GM12878 (cell line): ENCODE results near the gene EVI5L. TPM values are rescaled to one million over a fixed set of nuclear protein-coding genes. Genes with fewer than 3 reads are reported as not detected.

Source experiments
- ATAC-seq: fragments of 200-7000 bp; cut with Tn5 transposase; 3 replicates; pipeline ENCODE4 v1.9.1; 2020; ENCODE audit warnings: mild to moderate bottlenecking, moderate library complexity
- BruUV-seq: library from RNA; stranded (reverse); fragments of 400-500 nt; replicated peaks from 2 replicates; lab custom pipeline; 2021; lab: Mats Ljungman, UMichigan
- CTCF ChIA-PET: fragments of 300-600 bp; sonication (Branson Sonifier 250); formaldehyde crosslinking; extraction: SDS; loops from one replicate; lab custom pipeline; 2021; ENCODE audit warnings: inconsistent platforms; lab: Yijun Ruan, JAX
- POLR2A ChIA-PET: fragments of 350-600 bp; formaldehyde crosslinking; extraction: SDS; loops from one replicate; lab custom pipeline; 2021; ENCODE audit warnings: inconsistent platforms; lab: Charles Lee
- RAD21 ChIA-PET: fragments of 300-600 bp; sonication (Branson Sonifier 250); formaldehyde crosslinking; loops from one replicate; lab custom pipeline; 2023; ENCODE audit warnings: antibody characterized with exemption; ENCODE audit not compliant: unreplicated experiment; lab: Charles Lee
- SMC1A ChIA-PET: fragments of 300-600 bp; sonication (Branson Sonifier 250); formaldehyde crosslinking; loops from one replicate; lab custom pipeline; 2023; ENCODE audit not compliant: unreplicated experiment, uncharacterized antibody; lab: Charles Lee
- DNase-seq: peaks from one replicate; pipeline ENCODE4 v3.0.0-alpha.2; 2011; ENCODE audit warnings: low read depth, low spot score
- FAIRE-seq: peaks from 3 replicates; lab custom pipeline; 2011; peaks lifted over from hg19 to GRCh38; lab: Jason Lieb, UNC
- H2AFZ ChIP-seq: 2 replicates; pipeline ENCODE4 v1.6.0; 2011; ENCODE audit warnings: low read depth, low read length, control low read depth; ENCODE audit not compliant: control insufficient read depth
- H3K27ac ChIP-seq: 2 replicates; pipeline ENCODE4 v1.5.1; 2011; ENCODE audit warnings: control low read depth; ENCODE audit not compliant: control insufficient read depth, insufficient read depth
- H3K27me3 ChIP-seq, 2 experiments: replicated peaks in 1 of 2; 2 replicates each; pipeline versions ENCODE4 v1.6.0 to v1.6.1; 2011; ENCODE audit warnings: low read length in 1 of 2; ENCODE audit not compliant: control insufficient read depth in 2 of 2, insufficient read depth in 2 of 2
- H3K36me3 ChIP-seq, 2 experiments: 2 replicates each; pipeline ENCODE4 v1.5.1; 2011; ENCODE audit warnings: low read length in 1 of 2; ENCODE audit not compliant: control insufficient read depth in 2 of 2, insufficient read depth in 2 of 2
- H3K4me1 ChIP-seq: 2 replicates; pipeline ENCODE4 v1.6.1; 2011; ENCODE audit warnings: mild to moderate bottlenecking, low read length, moderate library complexity, mixed read lengths; ENCODE audit not compliant: control insufficient read depth, insufficient read depth
- H3K4me2 ChIP-seq: 2 replicates; pipeline ENCODE4 v1.6.0; 2011; ENCODE audit warnings: control low read depth; ENCODE audit not compliant: control insufficient read depth, insufficient read depth
- H3K4me3 ChIP-seq: fragments of 200-600 bp; sonication (generic); 2 replicates; pipeline ENCODE4 v1.5.1; 2016
- H3K79me2 ChIP-seq: 2 replicates; pipeline ENCODE4 v1.6.0; 2011; ENCODE audit warnings: low read length; ENCODE audit not compliant: control insufficient read depth, insufficient read depth
- H3K9ac ChIP-seq: 2 replicates; pipeline ENCODE4 v1.8.0; 2011; ENCODE audit warnings: low read length, control low read depth, mixed read lengths; ENCODE audit not compliant: control insufficient read depth, insufficient read depth
- H3K9me3 ChIP-seq: replicated peaks from 3 replicates; pipeline ENCODE4 v1.5.1; 2011; ENCODE audit warnings: mild to moderate bottlenecking, low read length; ENCODE audit not compliant: control insufficient read depth, insufficient read depth
- H4K20me1 ChIP-seq: 2 replicates; pipeline ENCODE4 v1.6.0; 2011; ENCODE audit not compliant: control insufficient read depth, insufficient read depth
- CREB1 ChIP-seq: IDR thresholded peaks from 2 replicates; pipeline ENCODE4 v1.6.1; 2012; ENCODE audit warnings: low read depth, mild to moderate bottlenecking, inconsistent platforms
- FOXM1 ChIP-seq: IDR thresholded peaks from 2 replicates; pipeline ENCODE4 v1.6.1; 2012; ENCODE audit warnings: low read depth, mild to moderate bottlenecking, inconsistent platforms, low read length, moderate library complexity
- HCFC1 ChIP-seq: fragments of 150-350 bp; IDR thresholded peaks from 2 replicates; pipeline ENCODE4 v1.6.1; 2014; ENCODE audit warnings: low read length
- IRF4 ChIP-seq: IDR thresholded peaks from 2 replicates; pipeline ENCODE4 v1.6.1; 2011; ENCODE audit warnings: low read depth, low read length
- NR2C1 ChIP-seq: fragments of 450-650 bp; IDR thresholded peaks from 2 replicates; pipeline ENCODE4 v1.6.1; 2017; ENCODE audit warnings: antibody characterized with exemption, mild to moderate bottlenecking, moderate library complexity
- RAD21 ChIP-seq: IDR thresholded peaks from 2 replicates; pipeline ENCODE4 v1.6.1; 2011; ENCODE audit warnings: mild to moderate bottlenecking, low read depth, low read length, moderate library complexity; ENCODE audit not compliant: insufficient read depth
- ZNF687 ChIP-seq: fragments of 450-650 bp; IDR thresholded peaks from 2 replicates; pipeline ENCODE4 v1.6.1; 2017; ENCODE audit warnings: mild to moderate bottlenecking, moderate library complexity
- WGBS: methylation state at CpG from one replicate; pipeline ENCODE4 v1.1.6; 2016; ENCODE audit warnings: low lambda C conversion rate; ENCODE audit not compliant: insufficient replicate concordance, insufficient coverage; ENCODE audit errors: missing lambda C conversion rate; 5-methylcytosine and 5-hydroxymethylcytosine counted together
- in situ Hi-C: fragments of 300-500 bp; cut with MboI; formaldehyde crosslinking; loops from 9 replicates; pipeline ENCODE4 v1.14.3; 2018; ENCODE audit warnings: mixed read lengths
- intact Hi-C: fragments of 100-400 bp; cut with micrococcal nuclease; formaldehyde crosslinking; loops from one replicate; pipeline ENCODE4 v1.14.2; 2022; ENCODE audit not compliant: unreplicated experiment
- polyA plus RNA-seq, 11 experiments: library from polyadenylated mRNA; depleted of rRNA in 4 of 11; unstranded in 6 of 11; stranded (reverse) in 5 of 11; fragments of >200 nt; fragmentation: Nextera tagmentation in 4 of 11; fragmentation: Illumina TruSeq in 1 of 11; extraction: Ambion mirVana in 4 of 11; extraction: Trizol in 1 of 11; gene quantifications; 1 replicate in 1 of 11; 2 replicates in 10 of 11; pipeline versions ENCODE4 v1.2.1 to v1.2.3, GENCODE V29; 2011 to 2016; ENCODE audit warnings: inconsistent platforms in 2 of 11, missing spikeins in 2 of 11, low read depth in 1 of 11
- total RNA-seq, 4 experiments: library from RNA; depleted of rRNA in 3 of 4; stranded (reverse); fragments of >200 nt in 3 of 4; fragmentation: Illumina TruSeq in 1 of 4; extraction: Trizol in 1 of 4; gene quantifications; 2 replicates each; pipeline versions ENCODE4 v1.2.1 to v1.2.3, GENCODE V29; 2013 to 2021
- TF ChIP-seq, protein P1 (sequence below): fragments of 150-350 bp; IDR thresholded peaks from 2 replicates; pipeline ENCODE4 v1.6.1; 2016; ENCODE audit warnings: low read depth, low read length
- TF ChIP-seq, protein P2 (sequence below): fragments of 450-650 bp; IDR thresholded peaks from 2 replicates; pipeline ENCODE4 v1.6.1; 2018; ENCODE audit warnings: borderline replicate concordance, mild to moderate bottlenecking; ENCODE audit not compliant: partially characterized antibody
- TF ChIP-seq, protein P3 (sequence below): IDR thresholded peaks from 2 replicates; pipeline ENCODE4 v1.6.1; 2011; ENCODE audit warnings: low read depth, low read length, improper control_type of control experiment, borderline replicate concordance

Gene EVI5L
- total and polyA plus RNA-seq, 10 of the 15 experiments (the other 5 are each of a cell fraction or from before 2014, with no cell fraction given) = 0.23 to 13.8 (median 5.0) TPM

- TF ChIP-seq RAD21 (no peak), CREB1 (no peak), HCFC1 (no peak), NR2C1 (no peak)
Observed at GRCh38 chr19:7845390-7846154, 15.6 kb downstream of the EVI5L start (continued).

DNA sequence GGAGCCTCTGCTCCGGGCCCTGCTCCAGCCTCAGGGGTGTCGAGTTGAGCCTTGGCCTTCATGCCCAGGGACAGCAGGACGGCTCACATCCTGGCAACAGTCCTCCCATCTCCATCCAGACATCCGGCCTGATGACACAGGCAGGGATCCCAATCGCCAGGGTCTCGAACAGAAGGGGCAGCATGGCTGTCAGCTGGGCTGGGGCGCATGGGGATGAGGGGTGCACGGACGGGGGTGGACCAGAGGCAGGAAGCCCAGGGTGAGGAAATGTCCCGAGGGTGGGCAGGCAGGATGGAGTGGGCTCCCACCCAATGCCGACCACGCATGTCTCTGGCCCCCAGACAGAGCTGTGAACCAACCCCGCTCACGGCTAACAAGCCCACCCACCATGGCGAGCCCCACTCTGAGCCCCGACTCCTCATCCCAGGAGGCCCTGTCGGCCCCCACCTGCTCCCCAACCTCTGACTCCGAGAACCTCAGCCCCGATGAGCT lies 16.2 kb downstream of the EVI5L start:
- Histone ChIP-seq H2AFZ (no peak overlapping the region), H3K27me3 (no peaks in the 10 kb centered on the region), H3K4me3 (no peak overlapping the region), H3K9me3 (no peaks in the 10 kb centered on the region; the same call in 2 of the 3 replicates), H3K36me3 (no peaks in the 10 kb centered on the region), H3K79me2 (no peaks in the 10 kb centered on the region), H3K9ac (no peak overlapping the region), H3K4me1 (peaks cover 3% of the 10 kb centered on the region; the same call in 1 of the 2 replicates), H3K4me2 (no peak overlapping the region), H3K27ac (no peak overlapping the region), H4K20me1 (no peaks in the 10 kb centered on the region)
- 72% methylated on average over 16 of the region's 19 CpGs for WGBS
- ATAC-seq = no peak
- FAIRE-seq = no peak
- DNase-seq = no peak
- RAD21 ChIA-PET = no interaction called here
- intact Hi-C loops = no loop called here
- in situ Hi-C loops = no loop called here
- CTCF ChIA-PET = no interaction called here
- no TSS peak for BruUV-seq
- SMC1A ChIA-PET = no interaction called here
- POLR2A ChIA-PET = no interaction called here
- TF ChIP-seq, protein P1, sequence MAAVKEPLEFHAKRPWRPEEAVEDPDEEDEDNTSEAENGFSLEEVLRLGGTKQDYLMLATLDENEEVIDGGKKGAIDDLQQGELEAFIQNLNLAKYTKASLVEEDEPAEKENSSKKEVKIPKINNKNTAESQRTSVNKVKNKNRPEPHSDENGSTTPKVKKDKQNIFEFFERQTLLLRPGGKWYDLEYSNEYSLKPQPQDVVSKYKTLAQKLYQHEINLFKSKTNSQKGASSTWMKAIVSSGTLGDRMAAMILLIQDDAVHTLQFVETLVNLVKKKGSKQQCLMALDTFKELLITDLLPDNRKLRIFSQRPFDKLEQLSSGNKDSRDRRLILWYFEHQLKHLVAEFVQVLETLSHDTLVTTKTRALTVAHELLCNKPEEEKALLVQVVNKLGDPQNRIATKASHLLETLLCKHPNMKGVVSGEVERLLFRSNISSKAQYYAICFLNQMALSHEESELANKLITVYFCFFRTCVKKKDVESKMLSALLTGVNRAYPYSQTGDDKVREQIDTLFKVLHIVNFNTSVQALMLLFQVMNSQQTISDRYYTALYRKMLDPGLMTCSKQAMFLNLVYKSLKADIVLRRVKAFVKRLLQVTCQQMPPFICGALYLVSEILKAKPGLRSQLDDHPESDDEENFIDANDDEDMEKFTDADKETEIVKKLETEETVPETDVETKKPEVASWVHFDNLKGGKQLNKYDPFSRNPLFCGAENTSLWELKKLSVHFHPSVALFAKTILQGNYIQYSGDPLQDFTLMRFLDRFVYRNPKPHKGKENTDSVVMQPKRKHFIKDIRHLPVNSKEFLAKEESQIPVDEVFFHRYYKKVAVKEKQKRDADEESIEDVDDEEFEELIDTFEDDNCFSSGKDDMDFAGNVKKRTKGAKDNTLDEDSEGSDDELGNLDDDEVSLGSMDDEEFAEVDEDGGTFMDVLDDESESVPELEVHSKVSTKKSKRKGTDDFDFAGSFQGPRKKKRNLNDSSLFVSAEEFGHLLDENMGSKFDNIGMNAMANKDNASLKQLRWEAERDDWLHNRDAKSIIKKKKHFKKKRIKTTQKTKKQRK = no peak
- TF ChIP-seq, protein P2, sequence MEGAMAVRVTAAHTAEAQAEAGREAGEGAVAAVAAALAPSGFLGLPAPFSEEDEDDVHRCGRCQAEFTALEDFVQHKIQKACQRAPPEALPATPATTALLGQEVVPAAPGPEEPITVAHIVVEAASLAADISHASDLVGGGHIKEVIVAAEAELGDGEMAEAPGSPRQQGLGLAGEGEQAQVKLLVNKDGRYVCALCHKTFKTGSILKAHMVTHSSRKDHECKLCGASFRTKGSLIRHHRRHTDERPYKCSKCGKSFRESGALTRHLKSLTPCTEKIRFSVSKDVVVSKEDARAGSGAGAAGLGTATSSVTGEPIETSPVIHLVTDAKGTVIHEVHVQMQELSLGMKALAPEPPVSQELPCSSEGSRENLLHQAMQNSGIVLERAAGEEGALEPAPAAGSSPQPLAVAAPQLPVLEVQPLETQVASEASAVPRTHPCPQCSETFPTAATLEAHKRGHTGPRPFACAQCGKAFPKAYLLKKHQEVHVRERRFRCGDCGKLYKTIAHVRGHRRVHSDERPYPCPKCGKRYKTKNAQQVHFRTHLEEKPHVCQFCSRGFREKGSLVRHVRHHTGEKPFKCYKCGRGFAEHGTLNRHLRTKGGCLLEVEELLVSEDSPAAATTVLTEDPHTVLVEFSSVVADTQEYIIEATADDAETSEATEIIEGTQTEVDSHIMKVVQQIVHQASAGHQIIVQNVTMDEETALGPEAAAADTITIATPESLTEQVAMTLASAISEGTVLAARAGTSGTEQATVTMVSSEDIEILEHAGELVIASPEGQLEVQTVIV = no peak
- TF ChIP-seq IRF4 (no peak), HCFC1 (no peak), ZNF687 (no peak), FOXM1 (no peak)
- TF ChIP-seq, protein P3, sequence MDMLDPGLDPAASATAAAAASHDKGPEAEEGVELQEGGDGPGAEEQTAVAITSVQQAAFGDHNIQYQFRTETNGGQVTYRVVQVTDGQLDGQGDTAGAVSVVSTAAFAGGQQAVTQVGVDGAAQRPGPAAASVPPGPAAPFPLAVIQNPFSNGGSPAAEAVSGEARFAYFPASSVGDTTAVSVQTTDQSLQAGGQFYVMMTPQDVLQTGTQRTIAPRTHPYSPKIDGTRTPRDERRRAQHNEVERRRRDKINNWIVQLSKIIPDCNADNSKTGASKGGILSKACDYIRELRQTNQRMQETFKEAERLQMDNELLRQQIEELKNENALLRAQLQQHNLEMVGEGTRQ = no peak
